NCI-H524 treated with DMSO at 0.1 percent for 48 hours (cell line): ENCODE results near the gene GRK1.

Experiments used
- DNase-seq: peaks from one replicate; lab custom pipeline; 2025; lab: John Stamatoyannopoulos, UW

GRK1 gene

GRCh38 chr13:113729187-113730019 is 62.4 kb downstream of the GRK1 start:
- DNase-seq = no peak

GRCh38 chr13:113730258-113730691 is 63.3 kb downstream of the GRK1 start:
- DNase-seq = no peak

GRCh38 chr13:113730831-113731191 is 63.8 kb downstream of the GRK1 start:
- DNase-seq = no peak

- no peak for DNase-seq
Measured at GRCh38 chr13:113731192-113732175, 64.5 kb downstream of the GRK1 start.

- DNase-seq = no peak
Measured at GRCh38 chr13:113732176-113732960, 65.3 kb downstream of the GRK1 start.

GRCh38 chr13:113732961-113733950 is 66.2 kb downstream of the GRK1 start:
- no peak for DNase-seq

GRCh38 chr13:113734099-113734825 is 67.2 kb downstream of the GRK1 start:
- DNase-seq = no peak

GRCh38 chr13:113734826-113735125 is 67.8 kb downstream of the GRK1 start:
- DNase-seq = no peak

GRCh38 chr13:113735194-113735593 is 68.2 kb downstream of the GRK1 start:
- DNase-seq = no peak

GRCh38 chr13:113735750-113736149 is 68.7 kb downstream of the GRK1 start:
- DNase-seq = no peak

GRCh38 chr13:113736258-113736731 is 69.3 kb downstream of the GRK1 start:
- no peak for DNase-seq

GRCh38 chr13:113737803-113738202 is 70.8 kb downstream of the GRK1 start:
- DNase-seq = no peak

GRCh38 chr13:113739527-113740285 is 72.7 kb downstream of the GRK1 start:
- no peak for DNase-seq

GRCh38 chr13:113740286-113740556 is 73.2 kb downstream of the GRK1 start:
- DNase-seq = no peak

- DNase-seq = no peak
Measured at GRCh38 chr13:113740661-113741060, 73.6 kb downstream of the GRK1 start.

GRCh38 chr13:113741191-113741668 is 74.2 kb downstream of the GRK1 start:
- no peak for DNase-seq

- DNase-seq = no peak
Measured at GRCh38 chr13:113742000-113742441, 75.0 kb downstream of the GRK1 start.

GRCh38 chr13:113742445-113743120 is 75.6 kb downstream of the GRK1 start:
- DNase-seq = no peak
